HepG2 (cell line): Measurements from ENCODE around the gene GPR39. TPM values are rescaled to one million over a fixed set of nuclear protein-coding genes. Genes with fewer than 3 reads are reported as not detected.

Experiments used
- ARNT ChIP-seq: fragments of 450-650 bp; IDR thresholded peaks from 2 replicates; pipeline ENCODE4 v1.6.1; 2017
- CC2D1A ChIP-seq: sonication (generic); formaldehyde crosslinking; IDR thresholded peaks from 2 replicates; pipeline ENCODE4 v1.8.1; 2023; ENCODE audit warnings: mild to moderate bottlenecking, missing genetic modification reagents
- CCAR2 ChIP-seq: fragments of 200-400 bp; formaldehyde crosslinking; optimal IDR thresholded peaks from 2 replicates; pipeline ENCODE3; 2018; ENCODE audit warnings: low read depth, mild to moderate bottlenecking, low read length, moderate library complexity
- CEBPG ChIP-seq: IDR thresholded peaks from 2 replicates; pipeline ENCODE4 v1.6.1; 2016
- DNMT1 ChIP-seq: sonication (generic); formaldehyde crosslinking; IDR thresholded peaks from 2 replicates; pipeline ENCODE4 v1.5.1; 2020; ENCODE audit warnings: mild to moderate bottlenecking, missing genetic modification reagents
- EEA1 ChIP-seq: sonication (generic); formaldehyde crosslinking; IDR thresholded peaks from 2 replicates; pipeline ENCODE4 v1.5.1; 2020; ENCODE audit warnings: mild to moderate bottlenecking, missing genetic modification reagents, borderline replicate concordance
- GTF3A ChIP-seq: sonication (generic); formaldehyde crosslinking; conservative IDR thresholded peaks from 2 replicates; pipeline ENCODE4 v1.4.0; 2020; ENCODE audit warnings: mild to moderate bottlenecking, missing genetic modification reagents
- ISX ChIP-seq: sonication (generic); formaldehyde crosslinking; conservative IDR thresholded peaks from 2 replicates; pipeline ENCODE4 v1.5.0; 2020; ENCODE audit warnings: missing genetic modification reagents
- KLF11 ChIP-seq: IDR thresholded peaks from 2 replicates; pipeline ENCODE4 v1.6.1; 2016; ENCODE audit warnings: missing compliant biosample characterization
- PHF20 ChIP-seq: sonication (generic); formaldehyde crosslinking; IDR thresholded peaks from 2 replicates; pipeline ENCODE4 v1.5.0; 2020; ENCODE audit warnings: mild to moderate bottlenecking, missing genetic modification reagents
- RBM39 ChIP-seq: fragments of 200-400 bp; formaldehyde crosslinking; IDR thresholded peaks from one replicate; pipeline ENCODE4 v1.6.1; 2018; ENCODE audit warnings: antibody characterized with exemption, mild to moderate bottlenecking, low read depth, low read length; ENCODE audit not compliant: poor library complexity, severe bottlenecking
- REPIN1 ChIP-seq: sonication (generic); formaldehyde crosslinking; IDR thresholded peaks from 2 replicates; pipeline ENCODE4 v1.8.0; 2022; ENCODE audit warnings: missing genetic modification reagents, low read depth, mild to moderate bottlenecking, borderline replicate concordance
- RORA ChIP-seq: sonication (generic); formaldehyde crosslinking; IDR thresholded peaks from 2 replicates; pipeline ENCODE4 v1.5.0; 2020; ENCODE audit warnings: mild to moderate bottlenecking, missing genetic modification reagents, moderate library complexity
- SNAI1 ChIP-seq: sonication (generic); formaldehyde crosslinking; IDR thresholded peaks from 2 replicates; pipeline ENCODE4 v1.5.0; 2020; ENCODE audit warnings: mild to moderate bottlenecking, missing genetic modification reagents, borderline replicate concordance
- SNAPC5 ChIP-seq: sonication (generic); formaldehyde crosslinking; IDR thresholded peaks from 2 replicates; pipeline ENCODE4 v1.8.1; 2023; ENCODE audit warnings: mild to moderate bottlenecking, missing genetic modification reagents, borderline replicate concordance
- TAF15 ChIP-seq: fragments of 200-400 bp; formaldehyde crosslinking; IDR thresholded peaks from one replicate; pipeline ENCODE4 v1.6.1; 2018; ENCODE audit warnings: mild to moderate bottlenecking, low read depth, low read length; ENCODE audit not compliant: poor library complexity, severe bottlenecking
- ZNF44 ChIP-seq: sonication (generic); formaldehyde crosslinking; IDR thresholded peaks from 2 replicates; pipeline ENCODE4 v1.5.1; 2020; ENCODE audit warnings: mild to moderate bottlenecking, missing genetic modification reagents
- ZNF614 ChIP-seq: IDR thresholded peaks from 2 replicates; pipeline ENCODE4 v1.6.1; 2018; ENCODE audit warnings: missing biosample characterization, missing genetic modification reagents, inconsistent platforms, borderline replicate concordance
- polyA plus RNA-seq, 8 experiments: library from polyadenylated mRNA; depleted of rRNA in 3 of 8; stranded (reverse) in 7 of 8; unstranded in 1 of 8; fragments of >200 nt; fragmentation: Illumina TruSeq in 4 of 8; extraction: Trizol in 4 of 8; gene quantifications; 2 replicates each; pipeline versions ENCODE4 v1.2.1 to v1.2.3, GENCODE V29; 2011 to 2016; ENCODE audit warnings: low read depth in 4 of 8, missing spikeins in 1 of 8, mixed read lengths in 1 of 8; ENCODE audit not compliant: insufficient read depth in 1 of 8
- total RNA-seq, 5 experiments: library from RNA; depleted of rRNA; stranded (reverse); fragments of >200 nt; fragmentation: Illumina TruSeq; extraction: Trizol; gene quantifications; 2 replicates each; pipeline ENCODE4 v1.2.3, GENCODE V29; 2016; ENCODE audit warnings: low read depth in 1 of 5
- TF ChIP-seq, protein P1 (sequence below): sonication (generic); formaldehyde crosslinking; IDR thresholded peaks from 2 replicates; pipeline ENCODE4 v1.8.1; 2023; ENCODE audit warnings: missing genetic modification reagents, mild to moderate bottlenecking, borderline replicate concordance
- TF ChIP-seq, protein P2 (sequence below): sonication (generic); formaldehyde crosslinking; IDR thresholded peaks from 2 replicates; pipeline ENCODE4 v1.8.0; 2022; ENCODE audit warnings: missing genetic modification reagents, mild to moderate bottlenecking, borderline replicate concordance
- TF ChIP-seq, protein P3 (sequence below): sonication (generic); formaldehyde crosslinking; IDR thresholded peaks from 2 replicates; pipeline ENCODE4 v1.5.0; 2020; ENCODE audit warnings: mild to moderate bottlenecking, missing genetic modification reagents, moderate library complexity
- TF ChIP-seq, protein P4 (sequence below): sonication (generic); formaldehyde crosslinking; conservative IDR thresholded peaks from 2 replicates; pipeline ENCODE4 v1.8.1; 2023; ENCODE audit warnings: missing genetic modification reagents
- TF ChIP-seq, protein P5 (sequence below): sonication (generic); formaldehyde crosslinking; IDR thresholded peaks from 2 replicates; pipeline ENCODE4 v1.4.0; 2020; ENCODE audit warnings: mild to moderate bottlenecking, missing genetic modification reagents, borderline replicate concordance

Gene GPR39
- total and polyA plus RNA-seq, 2 of the 13 experiments (the other 11 are each of a cell fraction or from before 2014, with no cell fraction given): 0.16 to 0.62 TPM

DNA sequence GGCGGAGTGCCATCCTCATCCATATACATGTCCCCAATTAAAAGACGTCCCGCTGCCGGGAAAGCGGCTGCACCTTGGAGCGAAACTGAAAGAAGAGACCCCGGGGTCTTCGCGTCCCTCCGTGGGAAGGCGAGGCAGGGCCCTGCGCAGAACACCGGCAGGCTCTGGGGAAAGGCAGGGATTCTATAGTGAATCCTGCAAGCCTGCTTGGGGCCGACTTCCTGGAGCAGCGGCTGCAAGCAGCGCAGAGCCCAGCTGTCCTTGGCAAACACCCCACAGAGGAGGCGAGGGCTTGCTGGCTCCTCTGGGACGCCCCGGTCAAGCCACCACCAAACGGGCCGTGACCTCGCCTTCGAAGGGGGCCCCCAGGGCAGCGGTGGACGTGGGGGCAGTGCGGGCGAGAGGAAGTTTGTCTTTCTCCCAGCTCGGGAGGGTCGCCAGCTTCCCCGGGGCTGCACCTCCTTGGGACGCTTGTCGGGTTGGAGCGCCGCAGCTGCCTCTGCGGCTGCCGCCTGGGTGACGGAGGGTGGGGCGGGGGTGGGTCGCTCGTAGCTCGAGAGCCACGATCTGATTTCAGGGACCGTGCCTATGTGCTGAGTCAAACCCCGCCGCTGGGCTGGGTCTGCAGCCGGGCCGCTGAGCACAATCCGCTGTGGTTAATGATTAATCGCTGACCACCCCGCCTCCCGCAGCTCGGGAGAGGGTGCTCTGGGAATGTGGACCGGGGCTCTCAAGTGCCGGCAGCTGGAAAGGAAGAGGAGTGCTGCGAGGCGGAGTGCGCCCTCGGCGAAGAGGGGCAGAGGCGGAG lies 486 bp upstream of the GPR39 start (continued):
- TF ChIP-seq, protein P1, sequence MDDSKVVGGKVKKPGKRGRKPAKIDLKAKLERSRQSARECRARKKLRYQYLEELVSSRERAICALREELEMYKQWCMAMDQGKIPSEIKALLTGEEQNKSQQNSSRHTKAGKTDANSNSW (CRISPR knock-in tag): no peak
- TF ChIP-seq SNAPC5 (CRISPR knock-in tag): no peak
- TF ChIP-seq CC2D1A (CRISPR knock-in tag): no peak
- TF ChIP-seq SNAI1 (CRISPR knock-in tag): no peak
- TF ChIP-seq, protein P2, sequence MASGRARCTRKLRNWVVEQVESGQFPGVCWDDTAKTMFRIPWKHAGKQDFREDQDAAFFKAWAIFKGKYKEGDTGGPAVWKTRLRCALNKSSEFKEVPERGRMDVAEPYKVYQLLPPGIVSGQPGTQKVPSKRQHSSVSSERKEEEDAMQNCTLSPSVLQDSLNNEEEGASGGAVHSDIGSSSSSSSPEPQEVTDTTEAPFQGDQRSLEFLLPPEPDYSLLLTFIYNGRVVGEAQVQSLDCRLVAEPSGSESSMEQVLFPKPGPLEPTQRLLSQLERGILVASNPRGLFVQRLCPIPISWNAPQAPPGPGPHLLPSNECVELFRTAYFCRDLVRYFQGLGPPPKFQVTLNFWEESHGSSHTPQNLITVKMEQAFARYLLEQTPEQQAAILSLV (CRISPR knock-in tag): no peak; the same call in 1 of the 2 replicates
- TF ChIP-seq, protein P3, sequence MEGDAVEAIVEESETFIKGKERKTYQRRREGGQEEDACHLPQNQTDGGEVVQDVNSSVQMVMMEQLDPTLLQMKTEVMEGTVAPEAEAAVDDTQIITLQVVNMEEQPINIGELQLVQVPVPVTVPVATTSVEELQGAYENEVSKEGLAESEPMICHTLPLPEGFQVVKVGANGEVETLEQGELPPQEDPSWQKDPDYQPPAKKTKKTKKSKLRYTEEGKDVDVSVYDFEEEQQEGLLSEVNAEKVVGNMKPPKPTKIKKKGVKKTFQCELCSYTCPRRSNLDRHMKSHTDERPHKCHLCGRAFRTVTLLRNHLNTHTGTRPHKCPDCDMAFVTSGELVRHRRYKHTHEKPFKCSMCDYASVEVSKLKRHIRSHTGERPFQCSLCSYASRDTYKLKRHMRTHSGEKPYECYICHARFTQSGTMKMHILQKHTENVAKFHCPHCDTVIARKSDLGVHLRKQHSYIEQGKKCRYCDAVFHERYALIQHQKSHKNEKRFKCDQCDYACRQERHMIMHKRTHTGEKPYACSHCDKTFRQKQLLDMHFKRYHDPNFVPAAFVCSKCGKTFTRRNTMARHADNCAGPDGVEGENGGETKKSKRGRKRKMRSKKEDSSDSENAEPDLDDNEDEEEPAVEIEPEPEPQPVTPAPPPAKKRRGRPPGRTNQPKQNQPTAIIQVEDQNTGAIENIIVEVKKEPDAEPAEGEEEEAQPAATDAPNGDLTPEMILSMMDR (CRISPR knock-in tag): peak; percentile 58
- no peak for TF ChIP-seq KLF11 (CRISPR knock-in tag)
- no peak for TF ChIP-seq ISX
- no peak for TF ChIP-seq RORA (CRISPR knock-in tag)
- TF ChIP-seq PHF20 (CRISPR knock-in tag): no peak
- TF ChIP-seq REPIN1 (CRISPR knock-in tag): peak; percentile 27; the same call in 1 of the 2 replicates
- no peak for TF ChIP-seq CCAR2
- TF ChIP-seq EEA1 (CRISPR knock-in tag): no peak
- TF ChIP-seq CEBPG (CRISPR knock-in tag): peak; percentile 13; the same call in 1 of the 2 replicates
- 0 out of 2 replicates have a peak, but pooled peaks have one; percentile 18 for TF ChIP-seq DNMT1 (CRISPR knock-in tag)
- TF ChIP-seq, protein P4, sequence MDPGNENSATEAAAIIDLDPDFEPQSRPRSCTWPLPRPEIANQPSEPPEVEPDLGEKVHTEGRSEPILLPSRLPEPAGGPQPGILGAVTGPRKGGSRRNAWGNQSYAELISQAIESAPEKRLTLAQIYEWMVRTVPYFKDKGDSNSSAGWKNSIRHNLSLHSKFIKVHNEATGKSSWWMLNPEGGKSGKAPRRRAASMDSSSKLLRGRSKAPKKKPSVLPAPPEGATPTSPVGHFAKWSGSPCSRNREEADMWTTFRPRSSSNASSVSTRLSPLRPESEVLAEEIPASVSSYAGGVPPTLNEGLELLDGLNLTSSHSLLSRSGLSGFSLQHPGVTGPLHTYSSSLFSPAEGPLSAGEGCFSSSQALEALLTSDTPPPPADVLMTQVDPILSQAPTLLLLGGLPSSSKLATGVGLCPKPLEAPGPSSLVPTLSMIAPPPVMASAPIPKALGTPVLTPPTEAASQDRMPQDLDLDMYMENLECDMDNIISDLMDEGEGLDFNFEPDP (CRISPR knock-in tag): no peak
- TF ChIP-seq ZNF614 (CRISPR knock-in tag): no peak
- TF ChIP-seq ZNF44 (CRISPR knock-in tag): no peak
- no peak for TF ChIP-seq TAF15
- no peak for TF ChIP-seq ARNT
- TF ChIP-seq RBM39: peak; percentile 64
- 0 out of 2 replicates have a peak, but pooled peaks have one; percentile 52 for TF ChIP-seq GTF3A (CRISPR knock-in tag)
- TF ChIP-seq, protein P5, sequence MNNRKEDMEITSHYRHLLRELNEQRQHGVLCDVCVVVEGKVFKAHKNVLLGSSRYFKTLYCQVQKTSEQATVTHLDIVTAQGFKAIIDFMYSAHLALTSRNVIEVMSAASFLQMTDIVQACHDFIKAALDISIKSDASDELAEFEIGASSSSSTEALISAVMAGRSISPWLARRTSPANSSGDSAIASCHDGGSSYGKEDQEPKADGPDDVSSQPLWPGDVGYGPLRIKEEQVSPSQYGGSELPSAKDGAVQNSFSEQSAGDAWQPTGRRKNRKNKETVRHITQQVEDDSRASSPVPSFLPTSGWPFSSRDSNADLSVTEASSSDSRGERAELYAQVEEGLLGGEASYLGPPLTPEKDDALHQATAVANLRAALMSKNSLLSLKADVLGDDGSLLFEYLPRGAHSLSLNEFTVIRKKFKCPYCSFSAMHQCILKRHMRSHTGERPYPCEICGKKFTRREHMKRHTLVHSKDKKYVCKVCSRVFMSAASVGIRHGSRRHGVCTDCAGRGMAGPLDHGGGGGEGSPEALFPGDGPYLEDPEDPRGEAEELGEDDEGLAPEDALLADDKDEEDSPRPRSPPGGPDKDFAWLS (CRISPR knock-in tag): 0 out of 2 replicates have a peak, but pooled peaks have one; percentile 59
